HEK293T (cell line): ENCODE results near the gene FBRSL1.

Experiments
- BHLHE40 ChIP-seq: fragments of 450-650 bp; IDR thresholded peaks from 2 replicates; pipeline ENCODE4 v1.6.1; 2016; ENCODE audit warnings: mild to moderate bottlenecking, moderate library complexity, borderline replicate concordance
- ELF4 ChIP-seq: fragments of 450-650 bp; IDR thresholded peaks from 2 replicates; pipeline ENCODE4 v1.6.1; 2017; ENCODE audit warnings: antibody characterized with exemption
- FOXA1 ChIP-seq: fragments of 450-650 bp; IDR thresholded peaks from 2 replicates; pipeline ENCODE4 v1.6.1; 2016; ENCODE audit warnings: mild to moderate bottlenecking
- HDGF ChIP-seq: fragments of 450-650 bp; IDR thresholded peaks from 2 replicates; pipeline ENCODE4 v1.6.1; 2017; ENCODE audit warnings: antibody characterized with exemption, borderline replicate concordance
- L3MBTL2 ChIP-seq: fragments of 450-650 bp; conservative IDR thresholded peaks from 2 replicates; pipeline ENCODE4 v1.6.1; 2016; ENCODE audit warnings: mild to moderate bottlenecking
- PKNOX1 ChIP-seq: fragments of 450-650 bp; IDR thresholded peaks from 2 replicates; pipeline ENCODE4 v1.6.1; 2016
- SP1 ChIP-seq: fragments of 450-650 bp; IDR thresholded peaks from 2 replicates; pipeline ENCODE4 v1.6.1; 2017
- SUZ12 ChIP-seq: fragments of 450-650 bp; IDR thresholded peaks from 2 replicates; pipeline ENCODE4 v1.6.1; 2016; ENCODE audit warnings: mild to moderate bottlenecking
- TARDBP ChIP-seq: fragments of 450-650 bp; IDR thresholded peaks from 2 replicates; pipeline ENCODE4 v1.6.1; 2016
- ZNF384 ChIP-seq: fragments of 450-650 bp; IDR thresholded peaks from 2 replicates; pipeline ENCODE4 v1.6.1; 2016

GRCh38 chr12:132546647-132547046 is 56.7 kb downstream of the FBRSL1 start:
- TF ChIP-seq BHLHE40 = no peak
- TF ChIP-seq L3MBTL2 = no peak
- no peak for TF ChIP-seq SP1
- TF ChIP-seq PKNOX1 = no peak
- no peak for TF ChIP-seq TARDBP
- no peak for TF ChIP-seq ELF4
- TF ChIP-seq FOXA1 = no peak
- no peak for TF ChIP-seq ZNF384
- no peak for TF ChIP-seq SUZ12
- no peak for TF ChIP-seq HDGF
